ENCODE measurements around the gene APPBP2. TPM values are rescaled to one million over a fixed set of nuclear protein-coding genes. Genes with fewer than 3 reads are reported as not detected.

The APPBP2 gene
- total RNA-seq, 1 donor from 2014 or later, result 61.3 TPM

GRCh38 chr17:60416368-60416925 is 109.6 kb downstream of the APPBP2 start:
- no peak for TF ChIP-seq CTCF (IDR thresholded peaks at IDR 0.05; ENCODE audit: unreplicated experiment)
- Mint-ChIP-seq H3K4me1 (ENCODE audit: low read depth) (peaks cover 3% of the 10 kb centered on the region), H3K4me3 (ENCODE audit: low read depth) (no peak overlapping the region), H3K9me3 (ENCODE audit: low read depth) (no peaks in the 10 kb centered on the region), H3K27me3 (peaks cover 4% of the 10 kb centered on the region), H3K27ac (no peak overlapping the region), H3K36me3 (ENCODE audit: insufficient read depth) (no peaks in the 10 kb centered on the region)
- no peak for DNase-seq (ENCODE audit: low spot score, unreplicated experiment)

DNA sequence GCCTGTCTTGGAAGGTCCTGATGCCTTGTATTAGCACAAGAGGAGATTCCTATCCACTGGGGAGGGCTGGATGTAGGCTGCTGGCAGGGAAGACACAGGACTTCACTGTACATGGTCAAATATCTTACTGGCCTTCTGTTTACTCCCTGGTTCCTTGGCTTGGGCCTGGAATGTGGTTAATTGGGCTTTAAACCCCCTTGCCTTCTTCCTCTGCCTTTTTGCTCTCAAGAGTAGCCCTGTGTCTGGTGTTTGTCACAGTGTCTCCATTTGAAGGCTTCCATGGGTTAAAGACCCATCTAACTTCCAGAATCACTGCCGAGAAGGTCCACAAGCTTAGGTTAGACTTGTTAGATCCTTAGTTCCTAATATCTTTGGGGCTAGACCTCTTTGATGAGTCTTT is 110.9 kb downstream of the APPBP2 start:
- no peak for TF ChIP-seq CTCF (IDR thresholded peaks at IDR 0.05; ENCODE audit: unreplicated experiment)
- Mint-ChIP-seq H3K4me3 (ENCODE audit: low read depth) (no peak overlapping the region), H3K9me3 (ENCODE audit: low read depth) (no peaks in the 10 kb centered on the region), H3K27ac (no peak overlapping the region), H3K36me3 (ENCODE audit: insufficient read depth) (no peaks in the 10 kb centered on the region), H3K4me1 (ENCODE audit: low read depth) (no peaks in the 10 kb centered on the region), H3K27me3 (no peaks in the 10 kb centered on the region)
- DNase-seq (ENCODE audit: low spot score, unreplicated experiment), result no peak

DNA sequence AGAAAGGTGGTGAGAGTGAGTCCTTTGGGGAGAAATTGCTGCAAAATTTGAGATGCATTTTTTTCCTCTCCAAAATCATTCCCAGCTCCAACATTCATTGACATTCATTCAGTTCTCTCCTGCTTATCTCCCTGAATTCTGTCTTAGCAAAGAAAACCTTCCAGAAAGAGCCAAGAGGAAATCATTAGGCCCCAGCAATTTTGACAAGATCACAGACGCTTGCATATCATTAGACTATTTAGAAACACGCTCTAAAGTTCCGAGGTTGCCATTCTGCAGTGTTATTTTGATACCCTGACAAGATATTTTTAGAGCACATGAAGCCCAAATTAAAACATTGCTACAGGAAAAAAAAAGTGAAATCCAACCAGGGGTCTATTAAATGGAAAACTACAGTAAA is 113.3 kb downstream of the APPBP2 start:
- no peak for TF ChIP-seq CTCF (IDR thresholded peaks at IDR 0.05; ENCODE audit: unreplicated experiment)
- Mint-ChIP-seq H3K36me3 (ENCODE audit: insufficient read depth) (no peaks in the 10 kb centered on the region), H3K27ac (no peak overlapping the region), H3K4me1 (ENCODE audit: low read depth) (no peaks in the 10 kb centered on the region), H3K4me3 (ENCODE audit: low read depth) (no peak overlapping the region), H3K9me3 (ENCODE audit: low read depth) (no peaks in the 10 kb centered on the region), H3K27me3 (no peaks in the 10 kb centered on the region)
- DNase-seq (ENCODE audit: low spot score, unreplicated experiment), result no peak

- DNase-seq (ENCODE audit: low spot score, unreplicated experiment), result no peak
- Mint-ChIP-seq H3K27me3 (no peaks in the 10 kb centered on the region), H3K4me1 (ENCODE audit: low read depth) (no peaks in the 10 kb centered on the region), H3K4me3 (ENCODE audit: low read depth) (no peak overlapping the region), H3K9me3 (ENCODE audit: low read depth) (no peaks in the 10 kb centered on the region), H3K27ac (no peak overlapping the region), H3K36me3 (ENCODE audit: insufficient read depth) (no peaks in the 10 kb centered on the region)
- TF ChIP-seq CTCF (IDR thresholded peaks at IDR 0.05; ENCODE audit: unreplicated experiment), result no peak
These were observed 116.0 kb downstream of the APPBP2 start for GRCh38 chr17:60410001-60410400.

GRCh38 chr17:60406887-60407286 is 119.2 kb downstream of the APPBP2 start:
- Mint-ChIP-seq H3K27ac (no peak overlapping the region), H3K9me3 (ENCODE audit: low read depth) (no peaks in the 10 kb centered on the region), H3K4me1 (ENCODE audit: low read depth) (no peaks in the 10 kb centered on the region), H3K27me3 (no peaks in the 10 kb centered on the region), H3K36me3 (ENCODE audit: insufficient read depth) (no peaks in the 10 kb centered on the region), H3K4me3 (ENCODE audit: low read depth) (no peak overlapping the region)
- DNase-seq (ENCODE audit: low spot score, unreplicated experiment), result no peak
- TF ChIP-seq CTCF (IDR thresholded peaks at IDR 0.05; ENCODE audit: unreplicated experiment), result no peak
